ENCODE results near the gene FRMD7.

- TF ChIP-seq CTCF (IDR thresholded peaks at IDR 0.05) (no peak), NR2C2 (CRISPR knock-in tag; IDR thresholded peaks at IDR 0.05) (no peak), TEAD4 (CRISPR knock-in tag; IDR thresholded peaks at IDR 0.05) (no peak), MLX (CRISPR knock-in tag; IDR thresholded peaks at IDR 0.05) (no peak)
Measured at GRCh38 chrX:132058975-132059374, 68.8 kb downstream of the FRMD7 start.

Measured in WTC11 (cell line).